GM12878 (cell line): ENCODE data around the gene BBLN. TPM values are rescaled to one million over a fixed set of nuclear protein-coding genes. Genes with fewer than 3 reads are reported as not detected.

Experiments
- ATAC-seq: fragments of 200-7000 bp; cut with Tn5 transposase; 3 replicates; pipeline ENCODE4 v1.9.1; 2020; ENCODE audit warnings: mild to moderate bottlenecking, moderate library complexity
- Bru-seq: library from RNA; stranded (reverse); fragments of 400-500 nt; gene quantifications from one replicate; lab custom pipeline; 2021; lab: Mats Ljungman, UMichigan
- BruChase-seq, 2 experiments: library from RNA; stranded (reverse); fragments of 400-500 nt; gene quantifications; one replicate each; lab custom pipeline; 2021; lab: Mats Ljungman, UMichigan
- BruUV-seq: library from RNA; stranded (reverse); fragments of 400-500 nt; replicated peaks from 2 replicates; lab custom pipeline; 2021; lab: Mats Ljungman, UMichigan
- CTCF ChIA-PET: fragments of 300-600 bp; sonication (Branson Sonifier 250); formaldehyde crosslinking; extraction: SDS; loops from one replicate; lab custom pipeline; 2021; ENCODE audit warnings: inconsistent platforms; lab: Yijun Ruan, JAX
- POLR2A ChIA-PET: fragments of 350-600 bp; formaldehyde crosslinking; extraction: SDS; loops from one replicate; lab custom pipeline; 2021; ENCODE audit warnings: inconsistent platforms; lab: Charles Lee
- RAD21 ChIA-PET: fragments of 300-600 bp; sonication (Branson Sonifier 250); formaldehyde crosslinking; loops from one replicate; lab custom pipeline; 2023; ENCODE audit warnings: antibody characterized with exemption; ENCODE audit not compliant: unreplicated experiment; lab: Charles Lee
- SMC1A ChIA-PET: fragments of 300-600 bp; sonication (Branson Sonifier 250); formaldehyde crosslinking; loops from one replicate; lab custom pipeline; 2023; ENCODE audit not compliant: unreplicated experiment, uncharacterized antibody; lab: Charles Lee
- DNase-seq: peaks from one replicate; pipeline ENCODE4 v3.0.0-alpha.2; 2011; ENCODE audit warnings: low read depth, low spot score
- FAIRE-seq: peaks from 3 replicates; lab custom pipeline; 2011; peaks lifted over from hg19 to GRCh38; lab: Jason Lieb, UNC
- H2AFZ ChIP-seq: 2 replicates; pipeline ENCODE4 v1.6.0; 2011; ENCODE audit warnings: low read depth, low read length, control low read depth; ENCODE audit not compliant: control insufficient read depth
- H3K27ac ChIP-seq: 2 replicates; pipeline ENCODE4 v1.5.1; 2011; ENCODE audit warnings: control low read depth; ENCODE audit not compliant: control insufficient read depth, insufficient read depth
- H3K27me3 ChIP-seq, 2 experiments: replicated peaks in 1 of 2; 2 replicates each; pipeline versions ENCODE4 v1.6.0 to v1.6.1; 2011; ENCODE audit warnings: low read length in 1 of 2; ENCODE audit not compliant: control insufficient read depth in 2 of 2, insufficient read depth in 2 of 2
- H3K36me3 ChIP-seq, 2 experiments: 2 replicates each; pipeline ENCODE4 v1.5.1; 2011; ENCODE audit warnings: low read length in 1 of 2; ENCODE audit not compliant: control insufficient read depth in 2 of 2, insufficient read depth in 2 of 2
- H3K4me1 ChIP-seq: 2 replicates; pipeline ENCODE4 v1.6.1; 2011; ENCODE audit warnings: mild to moderate bottlenecking, low read length, moderate library complexity, mixed read lengths; ENCODE audit not compliant: control insufficient read depth, insufficient read depth
- H3K4me2 ChIP-seq: 2 replicates; pipeline ENCODE4 v1.6.0; 2011; ENCODE audit warnings: control low read depth; ENCODE audit not compliant: control insufficient read depth, insufficient read depth
- H3K4me3 ChIP-seq: fragments of 200-600 bp; sonication (generic); 2 replicates; pipeline ENCODE4 v1.5.1; 2016
- H3K79me2 ChIP-seq: 2 replicates; pipeline ENCODE4 v1.6.0; 2011; ENCODE audit warnings: low read length; ENCODE audit not compliant: control insufficient read depth, insufficient read depth
- H3K9ac ChIP-seq: 2 replicates; pipeline ENCODE4 v1.8.0; 2011; ENCODE audit warnings: low read length, control low read depth, mixed read lengths; ENCODE audit not compliant: control insufficient read depth, insufficient read depth
- H3K9me3 ChIP-seq: replicated peaks from 3 replicates; pipeline ENCODE4 v1.5.1; 2011; ENCODE audit warnings: mild to moderate bottlenecking, low read length; ENCODE audit not compliant: control insufficient read depth, insufficient read depth
- H4K20me1 ChIP-seq: 2 replicates; pipeline ENCODE4 v1.6.0; 2011; ENCODE audit not compliant: control insufficient read depth, insufficient read depth
- ATF7 ChIP-seq: fragments of 450-650 bp; IDR thresholded peaks from 2 replicates; pipeline ENCODE4 v1.6.1; 2016; ENCODE audit warnings: low read depth, mild to moderate bottlenecking
- CHD2 ChIP-seq: IDR thresholded peaks from 2 replicates; pipeline ENCODE4 v1.6.1; 2011; ENCODE audit warnings: low read depth, low read length, improper control_type of control experiment, borderline replicate concordance
- IKZF2 ChIP-seq, 2 experiments: fragments of 450-650 bp; IDR thresholded peaks; 2 replicates each; pipeline ENCODE4 v1.6.1; 2017; ENCODE audit warnings: mild to moderate bottlenecking in 2 of 2, moderate library complexity in 2 of 2
- JUND ChIP-seq: IDR thresholded peaks from 2 replicates; pipeline ENCODE4 v1.6.1; 2012; ENCODE audit warnings: low read depth, mild to moderate bottlenecking, low read length, improper control_type of control experiment, moderate library complexity
- NR2C2 ChIP-seq: IDR thresholded peaks from 2 replicates; pipeline ENCODE4 v1.6.1; 2011; ENCODE audit warnings: borderline replicate concordance, low read depth; ENCODE audit not compliant: control insufficient read depth, insufficient read length
- TBL1XR1 ChIP-seq: IDR thresholded peaks from 2 replicates; pipeline ENCODE4 v1.6.1; 2012; ENCODE audit warnings: low read depth, low read length, improper control_type of control experiment
- YBX1 ChIP-seq: fragments of 450-650 bp; IDR thresholded peaks from 2 replicates; pipeline ENCODE4 v1.6.1; 2016; ENCODE audit warnings: antibody characterized with exemption
- ZBED1 ChIP-seq: IDR thresholded peaks from 2 replicates; pipeline ENCODE4 v1.6.1; 2016; ENCODE audit warnings: borderline replicate concordance
- ZNF592 ChIP-seq: fragments of 450-650 bp; IDR thresholded peaks from 2 replicates; pipeline ENCODE4 v1.6.1; 2017; ENCODE audit warnings: mild to moderate bottlenecking, moderate library complexity
- WGBS: methylation state at CpG from one replicate; pipeline ENCODE4 v1.1.6; 2016; ENCODE audit warnings: low lambda C conversion rate; ENCODE audit not compliant: insufficient replicate concordance, insufficient coverage; ENCODE audit errors: missing lambda C conversion rate; 5-methylcytosine and 5-hydroxymethylcytosine counted together
- in situ Hi-C: fragments of 300-500 bp; cut with MboI; formaldehyde crosslinking; loops from 9 replicates; pipeline ENCODE4 v1.14.3; 2018; ENCODE audit warnings: mixed read lengths
- intact Hi-C: fragments of 100-400 bp; cut with micrococcal nuclease; formaldehyde crosslinking; loops from one replicate; pipeline ENCODE4 v1.14.2; 2022; ENCODE audit not compliant: unreplicated experiment
- long read RNA-seq, 2 experiments: library from polyadenylated mRNA; unstranded; transcript quantifications; one replicate each; pipeline ENCODE4 v2.0.0, GENCODE V29; 2019 to 2020
- polyA minus RNA-seq, 3 experiments: library from RNA; depleted of rRNA, polyadenylated mRNA; stranded (reverse); fragments of >200 nt; gene quantifications; 2 replicates each; pipeline ENCODE4 v1.2.3, GENCODE V29; 2011
- polyA plus RNA-seq, 11 experiments: library from polyadenylated mRNA; depleted of rRNA in 4 of 11; unstranded in 6 of 11; stranded (reverse) in 5 of 11; fragments of >200 nt; fragmentation: Nextera tagmentation in 4 of 11; fragmentation: Illumina TruSeq in 1 of 11; extraction: Ambion mirVana in 4 of 11; extraction: Trizol in 1 of 11; gene quantifications; 1 replicate in 1 of 11; 2 replicates in 10 of 11; pipeline versions ENCODE4 v1.2.1 to v1.2.3, GENCODE V29; 2011 to 2016; ENCODE audit warnings: inconsistent platforms in 2 of 11, missing spikeins in 2 of 11, low read depth in 1 of 11
- total RNA-seq, 4 experiments: library from RNA; depleted of rRNA in 3 of 4; stranded (reverse); fragments of >200 nt in 3 of 4; fragmentation: Illumina TruSeq in 1 of 4; extraction: Trizol in 1 of 4; gene quantifications; 2 replicates each; pipeline versions ENCODE4 v1.2.1 to v1.2.3, GENCODE V29; 2013 to 2021
- TF ChIP-seq, protein P1 (sequence below): IDR thresholded peaks from 2 replicates; pipeline ENCODE4 v1.6.1; 2012; ENCODE audit warnings: low read depth, low read length, improper control_type of control experiment
- TF ChIP-seq, protein P2 (sequence below): IDR thresholded peaks from 2 replicates; pipeline ENCODE4 v1.6.1; 2011; ENCODE audit warnings: low read depth, mild to moderate bottlenecking, low read length, moderate library complexity, borderline replicate concordance; ENCODE audit errors: extremely low read depth

Gene BBLN
- total RNA-seq (2013; cell fraction: nucleolus; rRNA removed), result 10.9 and 11.9 TPM in 2 replicates
- total RNA-seq (2014; rRNA removed) (184 and 194 TPM in 2 replicates), total RNA-seq (2014; rRNA removed; fragmentation: Illumina TruSeq; extraction: Trizol) (24.1 and 32.2 TPM in 2 replicates), total RNA-seq (2021) (96.5 and 102 TPM in 2 replicates), polyA plus RNA-seq (2011; rRNA removed) (13.2 and 36.5 TPM in 2 replicates), polyA plus RNA-seq (2014; fragmentation: Illumina TruSeq; extraction: Trizol) (2.9 and 11.3 TPM in 2 replicates), polyA plus RNA-seq (2014; fragmentation: Nextera tagmentation; extraction: Ambion mirVana) (10 to 100 TPM in 1 of 2 experiments, 1 to 10 TPM in 1; 3.8 to 13.5 TPM), polyA plus RNA-seq (2014; rRNA removed) (155 and 163 TPM in 2 replicates), polyA plus RNA-seq (2016; fragmentation: Nextera tagmentation; extraction: Ambion mirVana) (100 to 1,000 TPM in 1 of 2 experiments, 10 to 100 TPM in 1; 95.9 to 115 TPM), polyA minus RNA-seq (2011; rRNA and poly(A)+ RNA removed) (5.5 and 32.3 TPM in 2 replicates), Bru-seq, nascent RNA (percentile 78 among the genes with signal in this experiment), BruChase-seq, experiment 1, labeled RNA remaining after a 6-hour chase (percentile 69 among the genes with signal in this experiment), BruChase-seq, experiment 2, labeled RNA remaining after a 2-hour chase (percentile 64 among the genes with signal in this experiment)
- 23.4 TPM for polyA plus RNA-seq (2011; ENCODE audit: low read depth)
- polyA plus RNA-seq (2011; cell fraction: cytosol; rRNA removed), result 104 and 158 TPM in 2 replicates
- 60.6 and 65.1 TPM in 2 replicates for polyA plus RNA-seq (2011; cell fraction: nucleus; rRNA removed)
- 89.0 and 104 TPM in 2 replicates for polyA plus RNA-seq (2012)
- polyA minus RNA-seq (2011; cell fraction: cytosol; rRNA and poly(A)+ RNA removed), result 34.6 and 49.3 TPM in 2 replicates
- 11.5 and 15.9 TPM in 2 replicates for polyA minus RNA-seq (2011; cell fraction: nucleus; rRNA and poly(A)+ RNA removed)
- long read RNA-seq, experiment 1, transcript C9orf16-201 (2 exons, 713 nt), result major isoform, 60 of 64 reads
- long read RNA-seq, experiment 1, partial matches to known transcripts, result 1 of 64 reads
- long read RNA-seq, experiment 1, other reads (novel, unspliced or antisense), result 3 of 64 reads
- long read RNA-seq, experiment 2, transcript C9orf16-201 (2 exons, 713 nt), result major isoform, 6 of 6 reads
- long read RNA-seq, experiment 2, partial matches to known transcripts, result 0 of 6 reads
- long read RNA-seq, experiment 2, other reads (novel, unspliced or antisense), result 0 of 6 reads

- peak; percentile 95 for ATAC-seq
- ChIA-PET CTCF (interaction anchor here (1.0 to 1.6 kb wide), 5 partner anchors 23 to 571 kb away, joined by 3 to 8 read pairs (median 3); no protein-coding TSS in a partner anchor), RAD21 (interaction anchor here (1.1 kb wide), 1 partner anchor 31 kb away, joined by 3 read pairs; no protein-coding TSS in a partner anchor), POLR2A (interaction anchor here (1.0 to 1.5 kb wide), 2 partner anchors 9 to 93 kb away, joined by 3 to 5 read pairs; partner anchors contain the start of gene NAIF1), SMC1A (interaction anchor here (1.1 to 1.6 kb wide), 4 partner anchors 30 to 181 kb away, joined by 3 to 5 read pairs (median 4); partner anchors contain the start of genes GOLGA2 and SWI5)
- Histone ChIP-seq H2AFZ (peak within 1 kb of the TSS; percentile 90), H3K4me2 (peak within 1 kb of the TSS; percentile 90), H3K27ac (peak within 1 kb of the TSS; percentile 85), H3K27me3 (no peaks in the 10 kb centered on the region), H3K79me2 (peaks cover 9% of the 10 kb centered on the region), H3K9ac (peak within 1 kb of the TSS; percentile 88), H3K4me1 (peaks cover 8% of the 10 kb centered on the region), H4K20me1 (no peaks in the 10 kb centered on the region), H3K9me3 (no peaks in the 10 kb centered on the region), H3K36me3 (peaks cover 0 to 10% of the 10 kb centered on the region in 2 experiments; a peak in 2 of 4 replicates), H3K4me3 (peak within 1 kb of the TSS; percentile 99)
- under 1% methylated on average over 54 of the region's 77 CpGs for WGBS
- FAIRE-seq, result no peak
- no TSS peak for BruUV-seq
- in situ Hi-C loops, result no loop called here
- intact Hi-C loops, result loop anchor here (1.0 kb wide), 1 partner anchor 33 kb away; the partner anchor contains the start of gene PTGES2
- peak; percentile 50 for DNase-seq
- no peak for TF ChIP-seq YBX1
- no peak for TF ChIP-seq ZNF592
- no peak for TF ChIP-seq ZBED1
- TF ChIP-seq, protein P1, sequence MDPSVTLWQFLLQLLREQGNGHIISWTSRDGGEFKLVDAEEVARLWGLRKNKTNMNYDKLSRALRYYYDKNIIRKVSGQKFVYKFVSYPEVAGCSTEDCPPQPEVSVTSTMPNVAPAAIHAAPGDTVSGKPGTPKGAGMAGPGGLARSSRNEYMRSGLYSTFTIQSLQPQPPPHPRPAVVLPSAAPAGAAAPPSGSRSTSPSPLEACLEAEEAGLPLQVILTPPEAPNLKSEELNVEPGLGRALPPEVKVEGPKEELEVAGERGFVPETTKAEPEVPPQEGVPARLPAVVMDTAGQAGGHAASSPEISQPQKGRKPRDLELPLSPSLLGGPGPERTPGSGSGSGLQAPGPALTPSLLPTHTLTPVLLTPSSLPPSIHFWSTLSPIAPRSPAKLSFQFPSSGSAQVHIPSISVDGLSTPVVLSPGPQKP, result peak; percentile 30; the same call in 1 of the 2 replicates
- peak; percentile 41; the same call in 1 of the 2 replicates for TF ChIP-seq CHD2
- TF ChIP-seq NR2C2, result no peak
- no peak for TF ChIP-seq JUND
- TF ChIP-seq ATF7, result peak; percentile 25; the same call in 1 of the 2 replicates
- TF ChIP-seq, protein P2, sequence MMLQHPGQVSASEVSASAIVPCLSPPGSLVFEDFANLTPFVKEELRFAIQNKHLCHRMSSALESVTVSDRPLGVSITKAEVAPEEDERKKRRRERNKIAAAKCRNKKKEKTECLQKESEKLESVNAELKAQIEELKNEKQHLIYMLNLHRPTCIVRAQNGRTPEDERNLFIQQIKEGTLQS, result peak; percentile 41; the same call in 1 of the 2 replicates
- peak; percentile 77 to 84 for TF ChIP-seq IKZF2 (IDR thresholded peaks at IDR 0.05)
- no peak for TF ChIP-seq TBL1XR1
These were observed at the start of gene BBLN for GRCh38 chr9:128159784-128160602. Gene BBLN (plus strand): TSS chr9:128160265. CDS start chr9:128160408, 143 bp downstream.
